HG03139 (cell line): ENCODE data around the gene C1orf232.

ENCODE experiments used
- ATAC-seq: cut with Tn5 transposase; IDR thresholded peaks from one replicate; pipeline ENCODE4 v1.9.1; 2021; ENCODE audit not compliant: unreplicated experiment

Gene C1orf232

GRCh38 chr1:26168410-26169197 is at the start of gene C1orf232:
Gene C1orf232, minus strand, starts transcription at chr1:26168963. Its CDS starts 464 bp downstream, at chr1:26168499.
- ATAC-seq: no peak

- ATAC-seq: no peak
Observed at GRCh38 chr1:26215246-26215645, 46.5 kb upstream of the C1orf232 start.

GRCh38 chr1:26213335-26213905 is 44.7 kb upstream of the C1orf232 start:
- no peak for ATAC-seq

GRCh38 chr1:26212726-26213125 is 44.0 kb upstream of the C1orf232 start:
- no peak for ATAC-seq

- no peak for ATAC-seq
Observed at GRCh38 chr1:26210147-26210870, 41.5 kb upstream of the C1orf232 start.

GRCh38 chr1:26203642-26204318 is 35.0 kb upstream of the C1orf232 start:
- ATAC-seq: no peak

GRCh38 chr1:26200413-26200812 is 31.6 kb upstream of the C1orf232 start:
- ATAC-seq: no peak

- ATAC-seq: no peak
Observed at GRCh38 chr1:26197813-26198212, 29.1 kb upstream of the C1orf232 start.

- no peak for ATAC-seq
Observed at GRCh38 chr1:26197301-26197700, 28.5 kb upstream of the C1orf232 start.

GRCh38 chr1:26195805-26196204 is 27.0 kb upstream of the C1orf232 start:
- no peak for ATAC-seq

- ATAC-seq: no peak
Observed at GRCh38 chr1:26191739-26192138, 23.0 kb upstream of the C1orf232 start.

GRCh38 chr1:26190373-26190987 is 21.7 kb upstream of the C1orf232 start, which contains the start of gene CATSPER4:
Gene CATSPER4, plus strand, starts transcription at chr1:26190602. Its CDS starts 26 bp downstream, at chr1:26190628.
- ATAC-seq: no peak

GRCh38 chr1:26189751-26190275 is 21.1 kb upstream of the C1orf232 start:
- ATAC-seq: no peak

GRCh38 chr1:26189331-26189730 is 20.6 kb upstream of the C1orf232 start:
- no peak for ATAC-seq

GRCh38 chr1:26188477-26188876 is 19.7 kb upstream of the C1orf232 start:
- no peak for ATAC-seq

- ATAC-seq: no peak
Observed at GRCh38 chr1:26187882-26188281, 19.1 kb upstream of the C1orf232 start.

GRCh38 chr1:26184883-26185282 is 16.1 kb upstream of the C1orf232 start:
- no peak for ATAC-seq

GRCh38 chr1:26184086-26184485 is 15.3 kb upstream of the C1orf232 start:
- ATAC-seq: no peak

GRCh38 chr1:26182383-26182696 is 13.6 kb upstream of the C1orf232 start:
- ATAC-seq: no peak

- ATAC-seq: no peak
Observed at GRCh38 chr1:26181586-26182382, 13.0 kb upstream of the C1orf232 start.
